Fibroblast of skin of right quadriceps (primary cell): ENCODE measurements around the gene C22orf31.
"Not testable (repeated sequence)": the region's sequence is repeated elsewhere in the genome, so short reads cannot be mapped to it uniquely, and the experiment has no call there.

Experiments
- DNase-seq: peaks from one replicate; pipeline ENCODE4 v3.0.0-alpha.2; 2013

Gene C22orf31

DNA sequence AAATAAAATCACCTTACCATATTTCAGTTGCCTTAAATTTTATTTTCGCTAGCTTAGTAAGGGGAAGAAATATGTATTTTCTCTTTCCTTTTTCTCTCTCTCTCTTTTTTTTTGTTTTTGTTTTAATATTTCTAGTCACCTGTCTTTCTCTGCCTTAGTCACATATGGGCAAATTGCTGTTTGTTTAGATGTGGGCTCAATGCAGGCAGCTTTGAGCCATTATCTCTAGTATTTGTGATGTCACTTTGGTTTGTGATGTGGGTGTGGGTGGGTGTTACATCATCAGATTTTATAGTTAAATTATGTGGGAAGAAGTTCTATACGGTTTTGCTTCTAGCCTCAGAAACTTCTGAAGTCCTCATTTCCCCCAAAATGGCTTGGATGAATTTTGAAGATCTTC lies at the start of gene C22orf31:
C22orf31 (minus strand) TSS at position 59 of the 400 bp plus-strand sequence; CDS start at position 20, 39 bp downstream.
- no peak for DNase-seq

- DNase-seq, result no peak
Observed at GRCh38 chr22:29110946-29111345, 49.3 kb upstream of the C22orf31 start.

DNA sequence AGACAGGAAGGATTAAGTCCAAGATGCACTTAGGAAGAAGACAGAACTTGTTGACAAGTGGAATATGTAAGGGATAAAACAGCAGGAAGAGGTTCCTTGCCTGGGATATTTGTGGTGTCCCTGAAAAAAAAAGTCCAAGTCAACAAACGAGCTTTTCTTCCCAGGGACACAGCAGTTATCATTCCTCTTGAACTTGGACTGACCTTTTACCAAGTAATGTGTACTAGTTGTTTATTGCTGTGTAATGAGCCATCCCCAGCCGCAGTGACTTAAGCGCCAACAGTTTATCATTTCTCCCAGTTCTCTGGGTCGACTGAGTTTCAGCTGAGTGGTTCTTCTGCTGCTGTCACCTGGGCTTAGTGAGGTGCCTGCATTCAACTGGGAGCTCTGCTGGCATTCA lies 48.2 kb upstream of the C22orf31 start:
- peak; percentile 48 for DNase-seq

DNA sequence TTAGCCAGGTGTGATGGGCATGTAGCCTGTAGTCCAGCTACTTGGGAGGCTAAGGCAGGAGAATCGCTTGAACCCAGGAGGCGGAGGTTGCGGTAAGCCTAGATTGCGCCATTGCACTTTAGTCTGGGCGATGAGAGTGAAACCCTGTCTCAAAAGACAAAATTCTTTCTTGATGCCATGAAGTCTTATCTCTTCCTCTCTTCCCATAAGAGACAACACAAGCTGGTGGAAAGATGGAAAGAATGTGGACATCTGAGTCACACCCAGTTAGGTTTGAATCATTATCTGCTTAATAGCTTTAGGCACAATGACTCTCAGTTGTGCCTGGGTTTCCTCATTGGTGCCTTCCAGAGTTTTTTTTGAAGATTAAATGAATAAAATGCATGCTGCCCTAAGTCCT lies 46.5 kb upstream of the C22orf31 start:
- peak; percentile 64 for DNase-seq

- DNase-seq, result no peak
Observed at GRCh38 chr22:29106839-29107238, 45.2 kb upstream of the C22orf31 start.

DNA sequence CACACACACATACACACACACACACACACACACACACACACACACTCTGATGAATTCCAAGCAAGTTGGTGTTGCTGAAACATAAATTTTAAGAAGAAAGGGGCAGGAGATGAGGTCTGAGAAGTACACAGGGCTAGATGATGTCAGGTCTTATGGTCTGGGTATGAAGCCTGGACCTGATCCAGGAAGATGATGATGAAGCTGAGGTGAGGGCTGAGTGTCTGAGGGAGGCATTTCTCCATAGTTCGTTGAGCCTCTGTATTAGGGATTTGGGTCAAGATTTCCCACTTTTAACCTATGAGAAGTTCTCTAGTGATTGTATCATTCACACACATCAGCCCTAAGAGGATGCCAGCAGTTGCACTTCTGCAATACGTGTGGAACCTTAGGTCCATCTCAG lies 43.8 kb upstream of the C22orf31 start:
- DNase-seq, result no peak

DNA sequence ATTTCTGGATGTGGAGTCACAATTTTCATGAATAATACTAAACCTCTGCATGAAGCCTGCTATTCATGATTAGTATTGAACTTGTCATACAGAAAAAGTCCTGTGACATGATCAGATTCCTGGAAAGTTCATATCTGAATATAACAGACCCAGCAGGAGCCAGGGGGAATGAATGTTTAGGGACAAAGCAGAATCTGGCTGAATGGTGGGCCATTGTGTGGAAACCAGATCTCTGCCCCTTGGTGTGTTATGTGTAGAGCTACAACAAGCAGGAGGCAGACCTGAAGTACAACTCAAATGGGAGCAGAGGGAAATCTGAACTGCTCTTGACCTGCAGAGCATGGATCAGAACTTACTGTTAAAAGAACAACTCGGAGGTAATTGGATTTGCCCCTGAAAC lies 41.5 kb upstream of the C22orf31 start:
- no peak for DNase-seq

GRCh38 chr22:29102300-29102699 lies 40.7 kb upstream of the C22orf31 start:
- DNase-seq, result no peak

GRCh38 chr22:29098296-29098695 lies 36.7 kb upstream of the C22orf31 start:
- DNase-seq, result no peak

GRCh38 chr22:29096736-29097669 lies 35.4 kb upstream of the C22orf31 start:
- no peak for DNase-seq

- no peak for DNase-seq
Observed at GRCh38 chr22:29095459-29095858, 33.8 kb upstream of the C22orf31 start.

DNA sequence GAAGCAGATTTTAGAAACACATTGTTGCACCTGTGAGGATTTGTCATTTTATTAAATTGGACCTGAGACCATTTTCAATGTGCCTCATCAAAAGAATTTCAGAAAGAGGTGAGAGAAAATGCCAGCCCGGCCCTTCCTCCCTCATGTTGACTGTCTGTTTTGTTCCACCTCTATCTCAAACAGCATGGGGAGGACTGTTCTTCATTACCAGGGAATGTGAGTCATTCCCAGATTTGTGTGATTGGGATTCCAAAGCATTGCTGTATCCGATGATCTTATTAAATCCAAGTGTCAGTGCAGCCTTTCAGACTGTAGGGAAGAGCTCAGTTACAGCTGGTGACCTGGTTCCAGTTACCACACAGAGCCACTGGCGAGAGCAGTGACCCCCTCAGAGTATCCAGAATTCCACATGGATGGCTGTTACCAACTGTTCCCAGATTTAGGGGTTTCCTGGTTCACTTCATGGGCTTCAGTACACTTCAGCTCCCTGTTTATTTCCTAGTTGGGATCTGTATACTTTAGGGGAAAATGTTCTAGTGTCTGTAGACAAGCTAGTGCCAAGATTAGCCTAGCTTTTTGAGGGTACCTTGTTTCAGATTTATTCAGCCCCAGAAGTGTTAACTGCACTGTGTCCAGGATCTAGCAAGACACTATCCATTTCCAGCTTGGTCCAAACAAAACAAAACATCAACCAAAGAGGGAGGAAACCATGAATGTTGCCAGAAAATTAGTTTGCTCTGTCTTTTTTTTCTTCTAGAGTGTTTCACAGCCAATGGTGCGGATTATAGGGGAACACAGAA lies 32.1 kb upstream of the C22orf31 start:
- DNase-seq, result peak; percentile 91

GRCh38 chr22:29093030-29093429 lies 31.4 kb upstream of the C22orf31 start:
- DNase-seq, result no peak

GRCh38 chr22:29092243-29092642 lies 30.6 kb upstream of the C22orf31 start:
- DNase-seq, result no peak

DNA sequence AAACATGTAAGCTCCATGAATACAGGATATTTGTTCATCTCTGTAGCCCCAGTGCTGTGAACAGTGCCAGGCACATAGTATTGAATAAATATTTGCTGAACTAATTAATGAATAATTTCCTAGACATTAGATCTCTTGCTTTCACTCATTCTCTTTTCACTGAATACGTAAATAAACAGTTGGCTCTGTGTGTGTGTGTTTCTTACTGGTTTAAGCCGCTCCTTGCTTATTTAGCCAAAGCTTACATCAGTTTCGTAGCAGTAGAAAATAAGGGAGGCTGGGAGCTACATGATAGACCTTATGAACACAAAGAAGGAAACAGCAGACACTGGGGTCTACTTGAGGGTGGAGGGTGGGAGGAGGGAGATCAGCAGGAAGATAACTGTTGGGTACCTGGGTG lies 28.4 kb upstream of the C22orf31 start:
- DNase-seq, result no peak

- no peak for DNase-seq
Observed at GRCh38 chr22:29089507-29089906, 27.9 kb upstream of the C22orf31 start.

DNA sequence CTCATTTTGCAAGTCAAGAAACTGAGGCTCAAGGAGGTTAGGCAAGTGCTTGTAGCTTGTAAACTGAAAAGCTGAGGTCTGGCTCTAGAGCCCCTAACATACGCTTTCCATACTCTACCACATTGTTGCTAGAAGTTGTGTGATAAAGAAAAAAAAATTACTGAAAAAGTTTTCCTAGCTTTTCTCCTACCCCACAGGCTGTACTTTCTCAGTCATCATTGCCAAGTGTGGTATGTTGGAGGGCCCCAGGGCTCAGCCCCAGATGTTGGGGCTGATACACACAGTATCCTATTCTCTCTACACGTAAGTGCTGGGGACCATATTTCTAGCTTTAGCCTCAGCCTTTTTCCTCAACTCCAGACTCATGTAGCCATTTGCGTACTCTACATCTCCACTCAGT lies 27.2 kb upstream of the C22orf31 start:
- DNase-seq, result no peak

- DNase-seq, result no peak
Observed at GRCh38 chr22:29087012-29087411, 25.4 kb upstream of the C22orf31 start.

GRCh38 chr22:29083933-29084591 lies 22.4 kb upstream of the C22orf31 start:
- DNase-seq, result peak; percentile 40

DNA sequence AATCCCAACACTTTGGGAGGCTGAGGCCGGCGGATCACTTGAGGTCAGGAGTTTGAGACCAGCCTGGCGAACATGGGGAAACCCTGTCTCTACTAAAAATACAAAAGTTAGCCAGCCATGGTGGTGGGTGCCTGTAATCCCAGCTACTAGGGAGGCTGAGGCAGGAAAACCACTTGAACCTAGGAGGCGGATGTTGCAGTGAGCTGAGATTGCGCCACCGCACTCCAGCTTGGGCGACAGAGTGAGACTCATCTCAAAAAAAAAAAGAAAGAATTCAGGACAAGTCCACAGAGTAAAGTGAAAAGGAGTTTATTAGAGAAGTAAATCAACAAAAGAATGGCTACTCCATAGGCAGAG lies 21.9 kb upstream of the C22orf31 start:
- DNase-seq, result not testable (repeated sequence)

- DNase-seq, result no peak
Observed at GRCh38 chr22:29082826-29083545, 21.4 kb upstream of the C22orf31 start.

- DNase-seq, result no peak
Observed at GRCh38 chr22:29081517-29082236, 20.0 kb upstream of the C22orf31 start.
